Activated CD4-positive, CD25-positive, alpha-beta regulatory T cell treated with anti-CD3 and anti-CD28 coated beads, Interleukin-2, amount 50 U/mL, for 24 hours (primary cell): ENCODE results near the gene SLC20A1.
A peak's percentile ranks its signal among the peaks of the same experiment; 100 is the strongest.

Source experiments
- ATAC-seq, 2 donors: fragments of 150-1000 bp; cut with Tn5 transposase; one replicate each; pipeline ENCODE4 v1.10.0; 2021; ENCODE audit warnings: mild to moderate bottlenecking in 1 of 2, moderate library complexity in 1 of 2

SLC20A1 gene

DNA sequence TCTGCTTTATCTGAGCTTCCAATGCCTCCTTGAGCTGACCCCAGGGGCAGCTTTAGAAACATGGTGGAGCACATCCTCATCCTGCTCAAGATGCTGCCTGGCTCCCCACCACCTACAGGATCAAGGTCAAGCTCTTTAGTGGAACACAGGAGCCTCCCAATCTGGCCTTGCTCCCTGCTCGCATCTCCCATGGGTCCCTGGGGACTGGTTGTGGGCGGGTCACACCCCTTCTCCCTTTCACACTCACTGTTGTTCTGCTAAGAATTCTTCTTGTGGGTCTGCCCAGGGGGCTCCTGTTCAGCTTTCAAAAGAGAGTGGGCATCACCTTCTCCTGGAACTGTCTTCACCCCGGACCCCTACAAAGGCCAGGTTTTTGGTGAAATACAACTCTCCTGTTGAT, 66.7 kb downstream of the SLC20A1 start:
- ATAC-seq, result no peak

DNA sequence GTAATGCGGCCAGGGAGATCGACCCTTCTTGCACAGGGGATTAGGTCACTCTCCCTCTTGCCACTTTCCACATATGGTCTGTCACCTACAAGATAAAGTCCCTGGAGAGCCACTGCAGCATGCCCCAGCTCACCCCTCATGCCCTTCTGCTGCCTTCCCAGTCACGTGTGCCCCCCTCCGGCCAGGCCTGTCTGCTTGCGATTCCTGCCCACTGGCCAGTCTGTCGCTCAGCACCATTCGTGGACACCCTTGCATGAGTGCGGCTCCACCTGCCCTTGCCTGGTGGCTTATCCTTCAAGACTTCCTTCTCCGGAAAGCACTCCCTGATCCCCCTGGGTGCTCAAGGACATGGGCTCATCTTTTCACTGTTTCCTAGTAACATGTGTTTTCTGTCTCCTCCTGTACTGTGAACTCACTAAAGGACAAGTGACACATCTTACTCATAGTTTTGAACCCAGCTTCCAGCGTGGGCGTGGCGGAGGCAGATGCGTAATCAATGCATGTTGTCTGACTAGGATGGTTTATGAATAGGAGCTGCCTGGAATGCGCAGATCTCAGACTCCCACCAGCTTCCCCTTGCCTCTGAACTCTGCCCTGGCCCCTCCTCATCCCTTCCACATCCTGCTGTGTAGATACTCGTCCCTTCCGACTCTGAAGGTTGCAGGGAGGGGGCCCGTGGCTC, 67.3 kb downstream of the SLC20A1 start:
- ATAC-seq, result peak; percentile 35 to 53
